Posterior cingulate gyrus (tissue), 11 donors: ENCODE data around the gene TRIM33.
"Not testable (repeated sequence)": the region's sequence is repeated elsewhere in the genome, so short reads cannot be mapped to it uniquely, and the experiment has no call there.

Experiments used
- DNase-seq, 10 donors: peaks; one replicate each; pipeline versions ENCODE4 v3.0.0 to v3.0.0-alpha.2; 2020 to 2021; ENCODE audit warnings: mixed read lengths in 3 of 10
- intact Hi-C: fragments of 100-400 bp; cut with DNase I; formaldehyde crosslinking; loops from one replicate; pipeline ENCODE4 v1.15.1; 2023

The TRIM33 gene

GRCh38 chr1:114431026-114431425 lies 80.0 kb downstream of the TRIM33 start:
- DNase-seq = no peak
- intact Hi-C loops = no loop called here

- intact Hi-C loops = loop anchor here (5.0 kb wide), 1 partner anchor 81 kb away; no protein-coding TSS in a partner anchor
- no peak for DNase-seq
Observed at GRCh38 chr1:114428083-114428754, 82.8 kb downstream of the TRIM33 start.

GRCh38 chr1:114427612-114428011 lies 83.4 kb downstream of the TRIM33 start:
- no peak for DNase-seq
- intact Hi-C loops = loop anchor here (5.0 kb wide), 1 partner anchor 80 kb away; no protein-coding TSS in a partner anchor

GRCh38 chr1:114423455-114423854 lies 87.5 kb downstream of the TRIM33 start:
- intact Hi-C loops = no loop called here
- no peak for DNase-seq

GRCh38 chr1:114418948-114419347 lies 92.1 kb downstream of the TRIM33 start:
- intact Hi-C loops, DNase-seq: not testable (repeated sequence)

- intact Hi-C loops = no loop called here
- DNase-seq = no peak
Observed at GRCh38 chr1:114397601-114398000, 113.4 kb downstream of the TRIM33 start.

GRCh38 chr1:114395863-114396262 lies 115.1 kb downstream of the TRIM33 start:
- no peak for DNase-seq
- intact Hi-C loops = no loop called here

GRCh38 chr1:114390960-114391359 lies 120.0 kb downstream of the TRIM33 start:
- intact Hi-C loops = no loop called here
- no peak for DNase-seq

GRCh38 chr1:114390361-114390760 lies 120.6 kb downstream of the TRIM33 start:
- intact Hi-C loops = no loop called here
- no peak for DNase-seq

GRCh38 chr1:114388432-114389003 lies 122.5 kb downstream of the TRIM33 start:
- DNase-seq = no peak
- intact Hi-C loops = no loop called here

GRCh38 chr1:114387585-114387984 lies 123.4 kb downstream of the TRIM33 start:
- intact Hi-C loops = not testable (repeated sequence)

GRCh38 chr1:114387010-114387360 lies 124.0 kb downstream of the TRIM33 start:
- no peak for DNase-seq

More at GRCh38 chr1:114387585-114387984, 123.4 kb downstream of the TRIM33 start:
- DNase-seq = not testable (repeated sequence)

GRCh38 chr1:114386129-114387009 lies 124.6 kb downstream of the TRIM33 start:
- intact Hi-C loops = no loop called here
- DNase-seq = no peak

More at GRCh38 chr1:114387010-114387360, 124.0 kb downstream of the TRIM33 start:
- intact Hi-C loops = no loop called here

- intact Hi-C loops = no loop called here
- DNase-seq = no peak
Observed at GRCh38 chr1:114384922-114385321, 126.1 kb downstream of the TRIM33 start.

- no peak for DNase-seq
- intact Hi-C loops = no loop called here
Observed at GRCh38 chr1:114379987-114380386, 131.0 kb downstream of the TRIM33 start.

- no peak for DNase-seq
- intact Hi-C loops = no loop called here
Observed at GRCh38 chr1:114379358-114379757, 131.6 kb downstream of the TRIM33 start.

GRCh38 chr1:114377356-114377755 lies 133.6 kb downstream of the TRIM33 start:
- intact Hi-C loops = no loop called here
- no peak for DNase-seq

GRCh38 chr1:114369930-114370329 lies 141.1 kb downstream of the TRIM33 start:
- intact Hi-C loops = no loop called here
- DNase-seq = no peak

GRCh38 chr1:114369266-114369919 lies 141.6 kb downstream of the TRIM33 start:
- intact Hi-C loops, DNase-seq: not testable (repeated sequence)

GRCh38 chr1:114368560-114369255 lies 142.3 kb downstream of the TRIM33 start:
- DNase-seq = no peak
- intact Hi-C loops = no loop called here
